Calu3 (cell line): ENCODE measurements around the gene HEXD. TPM values are rescaled to one million over a fixed set of nuclear protein-coding genes. Genes with fewer than 3 reads are reported as not detected.

Experiments
- BruUV-seq: library from RNA; stranded (reverse); fragments of 400-500 nt; replicated peaks from 2 replicates; lab custom pipeline; 2021; lab: Mats Ljungman, UMichigan
- CTCF ChIA-PET: fragments of 300-600 bp; sonication (Branson Sonifier 250); formaldehyde crosslinking; loops from one replicate; lab custom pipeline; 2022; ENCODE audit warnings: antibody characterized with exemption; lab: Charles Lee
- DNase-seq: peaks from one replicate; pipeline ENCODE4 v3.0.0; 2022
- H3K27ac Mint-ChIP-seq: one replicate; pipeline ENCODE4 v1.8.0; 2022; ENCODE audit warnings: mixed read lengths; ENCODE audit not compliant: unreplicated experiment
- H3K27me3 Mint-ChIP-seq: one replicate; pipeline ENCODE4 v1.8.0; 2022; ENCODE audit warnings: mixed read lengths; ENCODE audit not compliant: unreplicated experiment
- H3K36me3 Mint-ChIP-seq: one replicate; pipeline ENCODE4 v1.8.0; 2022; ENCODE audit warnings: mild to moderate bottlenecking, moderate library complexity, mixed read lengths; ENCODE audit not compliant: insufficient read depth, unreplicated experiment
- H3K4me1 Mint-ChIP-seq: one replicate; pipeline ENCODE4 v1.8.0; 2022; ENCODE audit warnings: mild to moderate bottlenecking, low read depth, mixed read lengths; ENCODE audit not compliant: unreplicated experiment
- H3K4me3 Mint-ChIP-seq: one replicate; pipeline ENCODE4 v1.8.0; 2022; ENCODE audit warnings: mild to moderate bottlenecking, low read depth, moderate library complexity, mixed read lengths; ENCODE audit not compliant: unreplicated experiment
- H3K9me3 Mint-ChIP-seq: one replicate; pipeline ENCODE4 v1.8.0; 2022; ENCODE audit warnings: low read depth, mixed read lengths; ENCODE audit not compliant: unreplicated experiment
- CTCF ChIP-seq: fragments of 200-600 bp; IDR thresholded peaks from one replicate; pipeline ENCODE4 v1.8.0; 2022; ENCODE audit warnings: antibody characterized with exemption; ENCODE audit not compliant: unreplicated experiment
- intact Hi-C: fragments of 100-400 bp; cut with micrococcal nuclease; formaldehyde crosslinking; loops from one replicate; pipeline ENCODE4 v1.10.0; 2022; ENCODE audit not compliant: unreplicated experiment
- total RNA-seq: library from RNA; stranded (reverse); gene quantifications from 2 replicates; pipeline ENCODE4 v1.2.3, GENCODE V29; 2022

Gene HEXD
- total RNA-seq, 1 experiment from 2014 or later = 30.7 TPM

- intact Hi-C loops = no loop called here
- no peak overlapping the region for H3K27ac Mint-ChIP-seq
- no peaks in the 10 kb centered on the region for H3K9me3 Mint-ChIP-seq
- no peak for TF ChIP-seq CTCF
- H3K4me3 Mint-ChIP-seq = no peak overlapping the region
- H3K4me1 Mint-ChIP-seq = no peaks in the 10 kb centered on the region
- BruUV-seq = TSS peak; percentile 65
- no peaks in the 10 kb centered on the region for H3K27me3 Mint-ChIP-seq
- CTCF ChIA-PET = no interaction called here
- H3K36me3 Mint-ChIP-seq = peaks cover 47% of the 10 kb centered on the region
- no peak for DNase-seq
Observed at GRCh38 chr17:82442643-82443464, 24.7 kb downstream of the HEXD start.

DNA sequence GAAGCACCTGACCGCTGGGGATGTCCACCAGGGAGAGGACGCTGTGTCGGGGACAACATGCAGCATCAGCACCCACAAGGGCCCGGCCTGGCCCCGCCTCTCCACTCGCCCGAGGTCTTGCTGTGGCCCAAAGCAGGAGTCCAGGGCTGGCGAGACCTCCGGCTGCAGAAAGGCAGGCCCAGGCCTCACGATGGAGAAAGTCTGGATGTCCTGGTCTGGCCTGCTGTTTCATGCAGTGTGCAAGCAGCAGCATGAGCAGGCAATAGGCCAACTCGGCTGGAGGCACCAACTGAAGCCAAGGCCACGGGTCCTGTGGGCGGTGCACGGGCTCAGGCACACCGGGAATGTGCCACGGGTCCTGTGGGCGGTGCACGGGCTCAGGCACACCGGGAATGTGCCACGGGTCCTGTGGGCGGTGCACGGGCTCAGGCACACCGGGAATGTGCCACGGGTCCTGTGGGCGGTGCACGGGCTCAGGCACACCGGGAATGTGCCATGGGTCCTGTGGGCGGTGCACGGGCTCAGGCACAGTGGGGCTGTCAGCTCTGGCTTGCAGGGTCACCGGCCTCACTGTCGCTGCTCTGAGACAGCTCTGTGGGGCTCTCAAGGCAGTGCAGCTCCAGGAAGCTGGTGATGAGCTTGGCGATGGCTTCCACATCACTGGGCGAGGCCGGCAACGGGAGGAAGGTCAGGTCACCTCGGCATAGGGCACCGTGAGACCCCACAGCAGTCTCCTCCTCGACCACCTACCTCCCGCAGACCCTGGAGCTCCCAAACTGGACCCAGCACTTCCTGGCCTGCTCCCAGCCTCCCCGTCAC lies 25.5 kb downstream of the HEXD start:
- Mint-ChIP-seq H3K36me3 (peaks cover 47% of the 10 kb centered on the region), H3K27ac (no peak overlapping the region), H3K4me1 (no peaks in the 10 kb centered on the region), H3K9me3 (no peaks in the 10 kb centered on the region), H3K4me3 (no peak overlapping the region), H3K27me3 (no peaks in the 10 kb centered on the region)
- DNase-seq = no peak
- CTCF ChIA-PET = no interaction called here
- intact Hi-C loops = no loop called here
- BruUV-seq = no TSS peak
- TF ChIP-seq CTCF = no peak

DNA sequence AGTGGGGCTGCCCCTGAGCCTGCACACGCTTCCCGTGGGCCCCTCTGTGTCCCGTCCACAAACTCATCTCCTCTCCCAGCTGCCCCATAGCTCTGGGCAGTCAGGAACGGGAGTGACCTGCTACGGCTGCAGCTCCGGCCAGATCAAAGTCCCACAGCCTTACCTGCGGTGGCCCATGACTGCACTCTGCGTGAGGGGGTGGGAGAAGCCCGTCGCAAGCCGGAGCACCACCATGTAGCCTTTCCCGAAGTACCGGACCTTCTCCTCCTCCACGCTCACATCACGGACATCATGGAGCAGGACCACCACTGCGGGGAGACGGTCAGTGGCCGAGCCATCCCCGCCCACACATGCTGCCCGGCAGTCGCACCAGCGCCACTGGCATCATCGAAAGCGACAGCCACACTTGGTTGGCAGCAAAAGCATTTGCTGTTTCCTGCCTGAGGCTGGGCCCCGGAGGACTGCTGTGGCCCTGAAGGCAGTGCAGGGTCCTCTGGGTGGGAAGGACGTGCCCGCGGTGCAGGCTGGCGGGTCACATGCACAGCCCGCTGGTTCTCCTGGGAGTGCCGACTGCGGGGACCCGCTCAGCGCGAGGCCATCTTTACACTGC lies 26.2 kb downstream of the HEXD start:
- H3K27me3 Mint-ChIP-seq = no peaks in the 10 kb centered on the region
- DNase-seq = no peak
- peaks cover 47% of the 10 kb centered on the region for H3K36me3 Mint-ChIP-seq
- CTCF ChIA-PET = no interaction called here
- H3K4me1 Mint-ChIP-seq = peaks cover under 1% of the 10 kb centered on the region
- intact Hi-C loops = no loop called here
- H3K27ac Mint-ChIP-seq = no peak overlapping the region
- H3K9me3 Mint-ChIP-seq = no peaks in the 10 kb centered on the region
- no peak for TF ChIP-seq CTCF
- no TSS peak for BruUV-seq
- no peak overlapping the region for H3K4me3 Mint-ChIP-seq

DNA sequence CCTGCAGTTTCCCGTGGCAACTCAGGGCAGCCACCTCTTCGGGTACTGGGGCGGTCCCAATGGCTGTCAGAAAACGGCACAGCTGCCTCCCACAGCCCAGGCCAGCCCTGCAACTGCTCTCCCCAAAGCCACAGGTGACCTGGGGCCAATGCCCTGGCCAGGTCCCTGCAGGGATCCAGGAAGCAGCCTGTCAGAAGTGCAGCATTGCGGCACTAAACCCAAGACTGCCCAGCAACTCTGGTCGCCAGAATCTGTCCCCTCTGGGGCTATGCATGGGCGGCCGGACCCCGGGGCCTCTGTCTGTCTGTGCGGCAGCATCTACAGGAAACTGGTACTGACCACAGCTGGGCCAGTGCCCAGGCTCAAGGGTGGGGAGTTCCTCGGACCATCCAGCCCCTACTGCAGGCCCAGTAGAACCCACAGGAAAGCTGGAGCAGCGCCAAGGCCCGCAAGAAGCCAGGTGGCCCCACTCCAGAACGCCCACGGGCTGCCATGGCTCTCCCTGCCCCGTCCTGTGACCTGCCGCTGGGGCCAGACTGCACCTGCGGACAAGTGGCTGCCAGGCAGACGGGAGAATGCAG lies 26.9 kb downstream of the HEXD start:
- peaks cover 7% of the 10 kb centered on the region for H3K4me1 Mint-ChIP-seq
- H3K9me3 Mint-ChIP-seq = no peaks in the 10 kb centered on the region
- no peaks in the 10 kb centered on the region for H3K27me3 Mint-ChIP-seq
- no peak overlapping the region for H3K27ac Mint-ChIP-seq
- intact Hi-C loops = no loop called here
- H3K4me3 Mint-ChIP-seq = no peak overlapping the region
- DNase-seq = no peak
- peaks cover 51% of the 10 kb centered on the region for H3K36me3 Mint-ChIP-seq
- CTCF ChIA-PET = no interaction called here
- no TSS peak for BruUV-seq
- TF ChIP-seq CTCF = no peak
